Panc1 (cell line): ENCODE results near the gene HOXC6.

Source experiments
- POLR2AphosphoS5 ChIP-seq: IDR thresholded peaks from 2 replicates; pipeline ENCODE4 v1.6.1; 2012; ENCODE audit warnings: mild to moderate bottlenecking, low read depth, low read length, moderate library complexity
- SIN3A ChIP-seq: IDR thresholded peaks from 2 replicates; pipeline ENCODE4 v1.6.1; 2012; ENCODE audit warnings: low read depth, mild to moderate bottlenecking, low read length, moderate library complexity, borderline replicate concordance; ENCODE audit not compliant: insufficient read depth
- TCF7L2 ChIP-seq: IDR thresholded peaks from 2 replicates; pipeline ENCODE4 v1.6.1; 2011; ENCODE audit warnings: mild to moderate bottlenecking, low read depth, low read length, inconsistent platforms
- TF ChIP-seq, protein P1 (sequence below): fragments of 450-650 bp; IDR thresholded peaks from 2 replicates; pipeline ENCODE4 v1.5.1; 2017; ENCODE audit warnings: mild to moderate bottlenecking
- TF ChIP-seq, protein P2 (sequence below), 2 experiments: IDR thresholded peaks; 2 replicates each; pipeline ENCODE4 v1.6.1; 2011 to 2012; ENCODE audit warnings: low read depth in 2 of 2, control low read depth in 1 of 2, low read length in 1 of 2, mild to moderate bottlenecking in 1 of 2, moderate library complexity in 1 of 2; ENCODE audit not compliant: insufficient read depth in 1 of 2

DNA sequence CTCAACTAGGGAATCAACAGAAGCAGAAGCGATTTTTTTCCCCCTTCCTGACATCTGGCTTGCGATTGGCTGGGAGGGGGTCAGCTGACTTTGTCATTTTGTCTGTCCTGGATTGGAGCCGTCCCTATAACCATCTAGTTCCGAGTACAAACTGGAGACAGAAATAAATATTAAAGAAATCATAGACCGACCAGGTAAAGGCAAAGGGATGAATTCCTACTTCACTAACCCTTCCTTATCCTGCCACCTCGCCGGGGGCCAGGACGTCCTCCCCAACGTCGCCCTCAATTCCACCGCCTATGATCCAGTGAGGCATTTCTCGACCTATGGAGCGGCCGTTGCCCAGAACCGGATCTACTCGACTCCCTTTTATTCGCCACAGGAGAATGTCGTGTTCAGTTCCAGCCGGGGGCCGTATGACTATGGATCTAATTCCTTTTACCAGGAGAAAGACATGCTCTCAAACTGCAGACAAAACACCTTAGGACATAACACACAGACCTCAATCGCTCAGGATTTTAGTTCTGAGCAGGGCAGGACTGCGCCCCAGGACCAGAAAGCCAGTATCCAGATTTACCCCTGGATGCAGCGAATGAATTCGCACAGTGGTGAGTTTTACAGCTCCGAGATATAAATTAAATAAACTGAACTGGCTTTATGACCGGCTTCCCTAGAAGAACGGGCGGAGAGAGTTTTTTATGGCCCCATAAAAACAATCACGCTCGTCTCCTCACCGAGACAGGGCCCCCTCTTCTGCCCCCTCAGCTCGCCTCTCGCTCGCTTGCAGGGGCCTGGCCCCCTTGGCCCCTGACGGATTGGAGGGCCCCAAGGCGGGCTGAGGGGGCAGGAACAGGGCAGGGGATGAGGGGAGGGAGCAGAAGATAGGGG lies at the start of gene HOXC6:
- TF ChIP-seq, protein P1, sequence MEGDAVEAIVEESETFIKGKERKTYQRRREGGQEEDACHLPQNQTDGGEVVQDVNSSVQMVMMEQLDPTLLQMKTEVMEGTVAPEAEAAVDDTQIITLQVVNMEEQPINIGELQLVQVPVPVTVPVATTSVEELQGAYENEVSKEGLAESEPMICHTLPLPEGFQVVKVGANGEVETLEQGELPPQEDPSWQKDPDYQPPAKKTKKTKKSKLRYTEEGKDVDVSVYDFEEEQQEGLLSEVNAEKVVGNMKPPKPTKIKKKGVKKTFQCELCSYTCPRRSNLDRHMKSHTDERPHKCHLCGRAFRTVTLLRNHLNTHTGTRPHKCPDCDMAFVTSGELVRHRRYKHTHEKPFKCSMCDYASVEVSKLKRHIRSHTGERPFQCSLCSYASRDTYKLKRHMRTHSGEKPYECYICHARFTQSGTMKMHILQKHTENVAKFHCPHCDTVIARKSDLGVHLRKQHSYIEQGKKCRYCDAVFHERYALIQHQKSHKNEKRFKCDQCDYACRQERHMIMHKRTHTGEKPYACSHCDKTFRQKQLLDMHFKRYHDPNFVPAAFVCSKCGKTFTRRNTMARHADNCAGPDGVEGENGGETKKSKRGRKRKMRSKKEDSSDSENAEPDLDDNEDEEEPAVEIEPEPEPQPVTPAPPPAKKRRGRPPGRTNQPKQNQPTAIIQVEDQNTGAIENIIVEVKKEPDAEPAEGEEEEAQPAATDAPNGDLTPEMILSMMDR, result no peak
- TF ChIP-seq POLR2AphosphoS5, result no peak; the same call in 1 of the 2 replicates
- TF ChIP-seq, protein P2, sequence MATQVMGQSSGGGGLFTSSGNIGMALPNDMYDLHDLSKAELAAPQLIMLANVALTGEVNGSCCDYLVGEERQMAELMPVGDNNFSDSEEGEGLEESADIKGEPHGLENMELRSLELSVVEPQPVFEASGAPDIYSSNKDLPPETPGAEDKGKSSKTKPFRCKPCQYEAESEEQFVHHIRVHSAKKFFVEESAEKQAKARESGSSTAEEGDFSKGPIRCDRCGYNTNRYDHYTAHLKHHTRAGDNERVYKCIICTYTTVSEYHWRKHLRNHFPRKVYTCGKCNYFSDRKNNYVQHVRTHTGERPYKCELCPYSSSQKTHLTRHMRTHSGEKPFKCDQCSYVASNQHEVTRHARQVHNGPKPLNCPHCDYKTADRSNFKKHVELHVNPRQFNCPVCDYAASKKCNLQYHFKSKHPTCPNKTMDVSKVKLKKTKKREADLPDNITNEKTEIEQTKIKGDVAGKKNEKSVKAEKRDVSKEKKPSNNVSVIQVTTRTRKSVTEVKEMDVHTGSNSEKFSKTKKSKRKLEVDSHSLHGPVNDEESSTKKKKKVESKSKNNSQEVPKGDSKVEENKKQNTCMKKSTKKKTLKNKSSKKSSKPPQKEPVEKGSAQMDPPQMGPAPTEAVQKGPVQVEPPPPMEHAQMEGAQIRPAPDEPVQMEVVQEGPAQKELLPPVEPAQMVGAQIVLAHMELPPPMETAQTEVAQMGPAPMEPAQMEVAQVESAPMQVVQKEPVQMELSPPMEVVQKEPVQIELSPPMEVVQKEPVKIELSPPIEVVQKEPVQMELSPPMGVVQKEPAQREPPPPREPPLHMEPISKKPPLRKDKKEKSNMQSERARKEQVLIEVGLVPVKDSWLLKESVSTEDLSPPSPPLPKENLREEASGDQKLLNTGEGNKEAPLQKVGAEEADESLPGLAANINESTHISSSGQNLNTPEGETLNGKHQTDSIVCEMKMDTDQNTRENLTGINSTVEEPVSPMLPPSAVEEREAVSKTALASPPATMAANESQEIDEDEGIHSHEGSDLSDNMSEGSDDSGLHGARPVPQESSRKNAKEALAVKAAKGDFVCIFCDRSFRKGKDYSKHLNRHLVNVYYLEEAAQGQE (IDR thresholded peaks at IDR 0.05; ENCODE audit: insufficient read depth in 1 of 2, low read depth in 2 of 2, low read length in 1 of 2), result no peak
- no peak for TF ChIP-seq SIN3A
- TF ChIP-seq TCF7L2, result peak; percentile 34; the same call in 1 of the 2 replicates
